ENCODE measurements around the gene AHDC1. TPM values are rescaled to one million over a fixed set of nuclear protein-coding genes. Genes with fewer than 3 reads are reported as not detected.

The AHDC1 gene
- total and polyA plus RNA-seq, 2 donors: 4.2 to 22.6 TPM

- Histone ChIP-seq H3K4me1 (ENCODE audit: control insufficient read depth in 2 of 2, insufficient read depth in 2 of 2, low read length in 2 of 2) (peaks cover 14 to 97% of the 10 kb centered on the region in 2 donors), H3K27me3 (ENCODE audit: control insufficient read depth in 2 of 2, insufficient read depth in 1 of 2, low read length in 1 of 2) (no peaks in the 10 kb centered on the region), H3K27ac (ENCODE audit: low read depth in 1 of 2, low read length in 1 of 2) (no peak overlapping the region), H3K36me3 (ENCODE audit: control insufficient read depth in 2 of 2, insufficient read depth in 2 of 2, low read length in 1 of 2) (peaks cover 0 to 11% of the 10 kb centered on the region in 2 donors), H3K9me3 (ENCODE audit: control insufficient read depth in 2 of 2, insufficient read depth in 1 of 2, low read length in 1 of 2) (peaks cover 0 to 3% of the 10 kb centered on the region in 2 donors), H3K4me3 (ENCODE audit: low read length in 2 of 2) (no peak overlapping the region)
- DNase-seq (ENCODE audit: low read depth in 6 of 9, low spot score in 9 of 9): no peak
- WGBS: 94% methylated on average over 15 of the region's 15 CpGs
Observed at GRCh38 chr1:27567146-27567526, 36.8 kb downstream of the AHDC1 start.

- peaks cover 0 to 11% of the 10 kb centered on the region in 2 donors for H3K36me3 ChIP-seq (ENCODE audit: control insufficient read depth in 2 of 2, insufficient read depth in 2 of 2, low read length in 1 of 2)
- no peak for DNase-seq (ENCODE audit: low read depth in 6 of 9, low spot score in 9 of 9)
- 91% methylated on average over 13 of the region's 13 CpGs for WGBS
- H3K4me3 ChIP-seq (ENCODE audit: low read length in 2 of 2): no peak overlapping the region
- H3K4me1 ChIP-seq (ENCODE audit: control insufficient read depth in 2 of 2, insufficient read depth in 2 of 2, low read length in 2 of 2): peaks cover 10 to 97% of the 10 kb centered on the region in 2 donors
- no peaks in the 10 kb centered on the region for H3K27me3 ChIP-seq (ENCODE audit: control insufficient read depth in 2 of 2, insufficient read depth in 1 of 2, low read length in 1 of 2)
- H3K27ac ChIP-seq (ENCODE audit: low read depth in 1 of 2, low read length in 1 of 2): no peak overlapping the region
- H3K9me3 ChIP-seq (ENCODE audit: control insufficient read depth in 2 of 2, insufficient read depth in 1 of 2, low read length in 1 of 2): peaks cover 0 to 3% of the 10 kb centered on the region in 2 donors
Observed at GRCh38 chr1:27566462-27567145, 37.3 kb downstream of the AHDC1 start.

- WGBS: 94% methylated on average over 26 of the region's 26 CpGs
- peaks cover 6 to 98% of the 10 kb centered on the region in 2 donors for H3K4me1 ChIP-seq (ENCODE audit: control insufficient read depth in 2 of 2, insufficient read depth in 2 of 2, low read length in 2 of 2)
- peaks cover 5 to 17% of the 10 kb centered on the region in 2 donors for H3K36me3 ChIP-seq (ENCODE audit: control insufficient read depth in 2 of 2, insufficient read depth in 2 of 2, low read length in 1 of 2)
- peaks cover 0 to 3% of the 10 kb centered on the region in 2 donors for H3K9me3 ChIP-seq (ENCODE audit: control insufficient read depth in 2 of 2, insufficient read depth in 1 of 2, low read length in 1 of 2)
- no peaks in the 10 kb centered on the region for H3K27me3 ChIP-seq (ENCODE audit: control insufficient read depth in 2 of 2, insufficient read depth in 1 of 2, low read length in 1 of 2)
- H3K4me3 ChIP-seq (ENCODE audit: low read length in 2 of 2): no peak overlapping the region
- no peak for DNase-seq (ENCODE audit: low read depth in 6 of 9, low spot score in 9 of 9)
- no peak overlapping the region for H3K27ac ChIP-seq (ENCODE audit: low read depth in 1 of 2, low read length in 1 of 2)
Observed at GRCh38 chr1:27564710-27565649, 39.0 kb downstream of the AHDC1 start.

DNA sequence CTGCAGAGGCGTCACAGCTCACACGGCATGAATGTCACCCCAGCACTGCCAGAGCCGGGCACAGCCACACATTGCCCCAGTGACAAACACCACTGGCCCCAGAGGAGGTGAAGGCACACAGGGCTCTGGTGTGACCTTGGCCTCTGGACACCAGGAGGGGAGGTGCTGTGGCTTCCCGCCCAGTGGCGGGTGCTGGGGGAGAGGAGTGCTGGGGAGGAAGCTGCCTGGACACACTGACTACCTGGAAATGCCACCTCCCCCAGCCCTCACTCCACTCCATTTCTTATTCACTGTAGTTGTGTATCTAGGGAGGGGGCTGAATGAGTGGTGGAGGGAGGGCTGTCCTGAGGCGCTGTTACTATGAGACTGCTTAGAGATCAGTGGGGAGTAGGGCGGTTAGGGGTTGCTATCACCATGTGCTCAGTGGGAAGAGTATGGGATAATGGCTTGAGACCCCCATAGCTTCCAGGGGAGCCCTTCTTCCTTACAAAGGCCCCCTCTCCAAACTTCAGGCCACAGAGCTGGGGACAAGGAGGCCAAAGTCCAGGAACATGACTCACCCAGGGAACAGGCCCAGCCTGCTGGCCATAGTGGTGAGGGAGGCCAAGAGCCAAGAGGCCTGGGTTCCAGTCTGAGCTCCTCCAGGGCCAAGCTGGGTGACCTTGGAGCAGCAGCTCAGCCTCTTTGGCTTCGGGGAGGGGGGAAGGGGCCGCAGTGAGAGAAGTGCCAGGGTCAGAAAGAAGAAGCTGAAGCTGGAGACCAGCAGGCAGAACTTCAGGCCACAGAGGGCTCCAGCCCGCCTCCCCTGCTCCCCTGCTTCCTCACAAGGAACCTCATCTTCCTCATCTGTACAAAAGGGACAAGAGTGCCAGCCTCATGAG is 40.1 kb downstream of the AHDC1 start:
- Histone ChIP-seq H3K4me3 (ENCODE audit: low read length in 2 of 2) (no peak overlapping the region), H3K4me1 (ENCODE audit: control insufficient read depth in 2 of 2, insufficient read depth in 2 of 2, low read length in 2 of 2) (peaks cover 6 to 92% of the 10 kb centered on the region in 2 donors), H3K27ac (ENCODE audit: low read depth in 1 of 2, low read length in 1 of 2) (peak overlapping the region in 1 of 2 donors; percentile 21), H3K9me3 (ENCODE audit: control insufficient read depth in 2 of 2, insufficient read depth in 1 of 2, low read length in 1 of 2) (peaks cover 0 to 3% of the 10 kb centered on the region in 2 donors), H3K27me3 (ENCODE audit: control insufficient read depth in 2 of 2, insufficient read depth in 1 of 2, low read length in 1 of 2) (no peaks in the 10 kb centered on the region), H3K36me3 (ENCODE audit: control insufficient read depth in 2 of 2, insufficient read depth in 2 of 2, low read length in 1 of 2) (peaks cover 5 to 20% of the 10 kb centered on the region in 2 donors)
- DNase-seq (ENCODE audit: low read depth in 6 of 9, low spot score in 9 of 9): no peak
- WGBS: 93% methylated on average over 10 of the region's 10 CpGs

GRCh38 chr1:27563341-27563590 is 40.7 kb downstream of the AHDC1 start:
- WGBS: 85% methylated on average over 4 of the region's 4 CpGs
- Histone ChIP-seq H3K27me3 (ENCODE audit: control insufficient read depth in 2 of 2, insufficient read depth in 1 of 2, low read length in 1 of 2) (no peaks in the 10 kb centered on the region), H3K36me3 (ENCODE audit: control insufficient read depth in 2 of 2, insufficient read depth in 2 of 2, low read length in 1 of 2) (peaks cover 10 to 25% of the 10 kb centered on the region in 2 donors), H3K4me1 (ENCODE audit: control insufficient read depth in 2 of 2, insufficient read depth in 2 of 2, low read length in 2 of 2) (peaks cover 6 to 87% of the 10 kb centered on the region in 2 donors), H3K9me3 (ENCODE audit: control insufficient read depth in 2 of 2, insufficient read depth in 1 of 2, low read length in 1 of 2) (peaks cover 0 to 3% of the 10 kb centered on the region in 2 donors), H3K27ac (ENCODE audit: low read depth in 1 of 2, low read length in 1 of 2) (no peak overlapping the region), H3K4me3 (ENCODE audit: low read length in 2 of 2) (no peak overlapping the region)
- DNase-seq (ENCODE audit: low read depth in 6 of 9, low spot score in 9 of 9): no peak

DNA sequence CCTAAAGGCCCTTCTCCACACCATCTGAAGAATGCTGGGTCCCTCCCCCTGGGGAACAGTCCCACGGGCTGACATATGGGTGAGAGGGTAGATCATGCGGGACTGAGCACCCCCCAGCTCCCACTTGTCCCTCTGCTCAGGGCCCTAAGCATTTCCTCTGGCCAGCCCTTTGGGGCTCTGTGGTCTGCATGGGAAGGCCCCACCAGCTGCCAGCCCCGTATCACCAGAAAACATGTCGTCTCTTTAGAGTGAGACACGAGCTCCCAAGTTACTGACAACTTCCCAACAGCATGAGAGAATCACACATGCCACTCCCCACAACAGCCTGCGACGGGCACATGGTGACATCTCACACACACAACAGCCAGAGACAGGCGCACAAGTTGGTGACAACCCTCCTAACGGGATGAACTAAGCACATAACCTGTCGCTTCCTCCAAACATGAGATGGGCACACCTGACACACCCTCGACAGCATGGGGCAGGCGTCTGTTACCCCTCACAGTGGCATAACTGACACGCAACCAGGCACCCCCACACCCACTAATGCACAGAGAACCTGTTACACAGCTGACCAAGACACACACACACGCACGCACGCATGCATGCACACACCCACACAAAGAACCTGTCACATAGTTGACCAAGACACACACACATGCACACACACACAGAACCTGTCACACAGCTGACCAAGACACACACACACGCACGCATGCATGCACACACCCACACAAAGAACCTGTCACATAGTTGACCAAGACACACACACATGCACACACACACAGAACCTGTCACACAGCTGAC is 41.2 kb downstream of the AHDC1 start:
- no peak overlapping the region for H3K27ac ChIP-seq (ENCODE audit: low read depth in 1 of 2, low read length in 1 of 2)
- no peaks in the 10 kb centered on the region for H3K27me3 ChIP-seq (ENCODE audit: control insufficient read depth in 2 of 2, insufficient read depth in 1 of 2, low read length in 1 of 2)
- peaks cover 15 to 26% of the 10 kb centered on the region in 2 donors for H3K36me3 ChIP-seq (ENCODE audit: control insufficient read depth in 2 of 2, insufficient read depth in 2 of 2, low read length in 1 of 2)
- H3K4me3 ChIP-seq (ENCODE audit: low read length in 2 of 2): no peak overlapping the region
- H3K4me1 ChIP-seq (ENCODE audit: control insufficient read depth in 2 of 2, insufficient read depth in 2 of 2, low read length in 2 of 2): peaks cover 1 to 81% of the 10 kb centered on the region in 2 donors
- no peak for DNase-seq (ENCODE audit: low read depth in 6 of 9, low spot score in 9 of 9)
- 83% methylated on average over 18 of the region's 18 CpGs for WGBS
- H3K9me3 ChIP-seq (ENCODE audit: control insufficient read depth in 2 of 2, insufficient read depth in 1 of 2, low read length in 1 of 2): peaks cover 0 to 3% of the 10 kb centered on the region in 2 donors

- no peak overlapping the region for H3K4me3 ChIP-seq (ENCODE audit: low read length in 2 of 2)
- H3K4me1 ChIP-seq (ENCODE audit: control insufficient read depth in 2 of 2, insufficient read depth in 2 of 2, low read length in 2 of 2): peaks cover under 1 to 75% of the 10 kb centered on the region in 2 donors
- WGBS: 97% methylated on average over 20 of the region's 20 CpGs
- no peak overlapping the region for H3K27ac ChIP-seq (ENCODE audit: low read depth in 1 of 2, low read length in 1 of 2)
- H3K9me3 ChIP-seq (ENCODE audit: control insufficient read depth in 2 of 2, insufficient read depth in 1 of 2, low read length in 1 of 2): peaks cover 0 to 3% of the 10 kb centered on the region in 2 donors
- H3K27me3 ChIP-seq (ENCODE audit: control insufficient read depth in 2 of 2, insufficient read depth in 1 of 2, low read length in 1 of 2): no peaks in the 10 kb centered on the region
- DNase-seq (ENCODE audit: low read depth in 6 of 9, low spot score in 9 of 9): no peak
- H3K36me3 ChIP-seq (ENCODE audit: control insufficient read depth in 2 of 2, insufficient read depth in 2 of 2, low read length in 1 of 2): peaks cover 17 to 27% of the 10 kb centered on the region in 2 donors
Observed at GRCh38 chr1:27562021-27562420, 41.9 kb downstream of the AHDC1 start.

- DNase-seq (ENCODE audit: low read depth in 6 of 9, low spot score in 9 of 9): no peak
- H3K27ac ChIP-seq (ENCODE audit: low read depth in 1 of 2, low read length in 1 of 2): no peak overlapping the region
- no peaks in the 10 kb centered on the region for H3K27me3 ChIP-seq (ENCODE audit: control insufficient read depth in 2 of 2, insufficient read depth in 1 of 2, low read length in 1 of 2)
- H3K9me3 ChIP-seq (ENCODE audit: control insufficient read depth in 2 of 2, insufficient read depth in 1 of 2, low read length in 1 of 2): peaks cover 0 to 3% of the 10 kb centered on the region in 2 donors
- peaks cover 8 to 76% of the 10 kb centered on the region in 2 donors for H3K4me1 ChIP-seq (ENCODE audit: control insufficient read depth in 2 of 2, insufficient read depth in 2 of 2, low read length in 2 of 2)
- no peak overlapping the region for H3K4me3 ChIP-seq (ENCODE audit: low read length in 2 of 2)
- H3K36me3 ChIP-seq (ENCODE audit: control insufficient read depth in 2 of 2, insufficient read depth in 2 of 2, low read length in 1 of 2): peaks cover 17 to 27% of the 10 kb centered on the region in 2 donors
- 70% methylated on average over 9 of the region's 9 CpGs for WGBS
Observed at GRCh38 chr1:27561124-27561899, 42.6 kb downstream of the AHDC1 start.
